ENCODE measurements around the gene PCBP3. TPM values are rescaled to one million over a fixed set of nuclear protein-coding genes. Genes with fewer than 3 reads are reported as not detected.

Gene PCBP3
- total and polyA plus RNA-seq, 2 of the 8 experiments (the other 6 are each of a cell fraction or from before 2014, with no cell fraction given), result 3.5 to 6.3 TPM

DNA sequence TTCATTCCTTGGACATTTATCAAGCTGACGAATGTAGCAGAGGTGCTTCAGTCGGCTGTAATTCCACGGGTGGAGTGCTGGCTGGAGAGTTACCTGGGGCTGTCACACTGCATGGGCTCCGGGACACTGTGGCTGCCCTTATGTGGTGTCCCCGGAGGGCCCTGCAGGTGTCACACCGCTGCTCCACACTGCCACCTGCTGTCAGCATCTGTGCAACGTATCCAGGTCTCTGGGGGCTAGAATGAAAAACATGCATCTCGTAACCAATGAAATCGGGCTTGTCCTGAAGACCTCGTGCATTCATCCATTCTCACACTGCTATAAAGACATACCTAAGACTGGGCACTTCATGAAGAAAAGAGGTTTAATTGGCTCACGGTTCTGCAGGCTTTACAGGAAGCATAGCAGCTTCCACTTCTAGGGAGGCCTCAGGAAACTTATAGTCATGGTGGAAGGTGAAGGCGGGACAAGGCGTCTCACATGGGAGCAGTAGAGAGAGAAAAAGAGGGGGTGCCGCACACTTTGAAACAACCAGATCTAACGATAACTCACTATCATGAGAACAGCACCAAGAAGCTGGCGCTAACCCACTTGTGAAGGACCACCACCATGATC lies 46.7 kb upstream of the PCBP3 start (continued):
- TF ChIP-seq, protein P1, sequence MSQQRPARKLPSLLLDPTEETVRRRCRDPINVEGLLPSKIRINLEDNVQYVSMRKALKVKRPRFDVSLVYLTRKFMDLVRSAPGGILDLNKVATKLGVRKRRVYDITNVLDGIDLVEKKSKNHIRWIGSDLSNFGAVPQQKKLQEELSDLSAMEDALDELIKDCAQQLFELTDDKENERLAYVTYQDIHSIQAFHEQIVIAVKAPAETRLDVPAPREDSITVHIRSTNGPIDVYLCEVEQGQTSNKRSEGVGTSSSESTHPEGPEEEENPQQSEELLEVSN (IDR thresholded peaks at IDR 0.05), result peak; percentile 58; the same call in 1 of the 2 replicates
- TF ChIP-seq NANOG (IDR thresholded peaks at IDR 0.05; ENCODE audit: insufficient read depth, low read depth, low read length, poor library complexity, severe bottlenecking) (no peak), CHD2 (IDR thresholded peaks at IDR 0.05; ENCODE audit: low read length) (no peak), RFX5 (IDR thresholded peaks at IDR 0.05; ENCODE audit: borderline replicate concordance, low read depth, low read length) (no peak), CREB1 (IDR thresholded peaks at IDR 0.05) (peak; percentile 54; the same call in 1 of the 2 replicates), EZH2 (IDR thresholded peaks at IDR 0.05; ENCODE audit: low read depth, low read length, severe bottlenecking) (no peak), SP1 (IDR thresholded peaks at IDR 0.05; ENCODE audit: low read depth, low read length) (no peak), HDAC6 (IDR thresholded peaks at IDR 0.05; ENCODE audit: low read depth, low read length) (no peak), HDAC2 (IDR thresholded peaks at IDR 0.05; ENCODE audit: borderline replicate concordance in 1 of 2, low read depth in 2 of 2, low read length in 2 of 2) (no peak), BCL11A (IDR thresholded peaks at IDR 0.05; ENCODE audit: low read depth in 2 of 2, low read length in 2 of 2) (no peak), BRCA1 (IDR thresholded peaks at IDR 0.05; ENCODE audit: low read depth, low read length) (no peak), TBP (IDR thresholded peaks at IDR 0.05; ENCODE audit: low read depth, low read length) (no peak), TAF1 (IDR thresholded peaks at IDR 0.05; ENCODE audit: low read depth, low read length) (no peak), SUZ12 (IDR thresholded peaks at IDR 0.05; ENCODE audit: low read length) (no peak), RNF2 (IDR thresholded peaks at IDR 0.05; ENCODE audit: borderline replicate concordance, low read depth, low read length, missing control alignments, poor library complexity, severe bottlenecking) (no peak)
- TF ChIP-seq, protein P2, sequence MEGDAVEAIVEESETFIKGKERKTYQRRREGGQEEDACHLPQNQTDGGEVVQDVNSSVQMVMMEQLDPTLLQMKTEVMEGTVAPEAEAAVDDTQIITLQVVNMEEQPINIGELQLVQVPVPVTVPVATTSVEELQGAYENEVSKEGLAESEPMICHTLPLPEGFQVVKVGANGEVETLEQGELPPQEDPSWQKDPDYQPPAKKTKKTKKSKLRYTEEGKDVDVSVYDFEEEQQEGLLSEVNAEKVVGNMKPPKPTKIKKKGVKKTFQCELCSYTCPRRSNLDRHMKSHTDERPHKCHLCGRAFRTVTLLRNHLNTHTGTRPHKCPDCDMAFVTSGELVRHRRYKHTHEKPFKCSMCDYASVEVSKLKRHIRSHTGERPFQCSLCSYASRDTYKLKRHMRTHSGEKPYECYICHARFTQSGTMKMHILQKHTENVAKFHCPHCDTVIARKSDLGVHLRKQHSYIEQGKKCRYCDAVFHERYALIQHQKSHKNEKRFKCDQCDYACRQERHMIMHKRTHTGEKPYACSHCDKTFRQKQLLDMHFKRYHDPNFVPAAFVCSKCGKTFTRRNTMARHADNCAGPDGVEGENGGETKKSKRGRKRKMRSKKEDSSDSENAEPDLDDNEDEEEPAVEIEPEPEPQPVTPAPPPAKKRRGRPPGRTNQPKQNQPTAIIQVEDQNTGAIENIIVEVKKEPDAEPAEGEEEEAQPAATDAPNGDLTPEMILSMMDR (IDR thresholded peaks at IDR 0.05; ENCODE audit: control extremely low read depth in 1 of 3, insufficient read depth in 1 of 3, low read depth in 1 of 3, low read length in 3 of 3), result peak; percentile 94 to 99 (median 96)
- TF ChIP-seq, protein P3, sequence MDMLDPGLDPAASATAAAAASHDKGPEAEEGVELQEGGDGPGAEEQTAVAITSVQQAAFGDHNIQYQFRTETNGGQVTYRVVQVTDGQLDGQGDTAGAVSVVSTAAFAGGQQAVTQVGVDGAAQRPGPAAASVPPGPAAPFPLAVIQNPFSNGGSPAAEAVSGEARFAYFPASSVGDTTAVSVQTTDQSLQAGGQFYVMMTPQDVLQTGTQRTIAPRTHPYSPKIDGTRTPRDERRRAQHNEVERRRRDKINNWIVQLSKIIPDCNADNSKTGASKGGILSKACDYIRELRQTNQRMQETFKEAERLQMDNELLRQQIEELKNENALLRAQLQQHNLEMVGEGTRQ (IDR thresholded peaks at IDR 0.05; ENCODE audit: low read length), result no peak
- TF ChIP-seq, protein P4, sequence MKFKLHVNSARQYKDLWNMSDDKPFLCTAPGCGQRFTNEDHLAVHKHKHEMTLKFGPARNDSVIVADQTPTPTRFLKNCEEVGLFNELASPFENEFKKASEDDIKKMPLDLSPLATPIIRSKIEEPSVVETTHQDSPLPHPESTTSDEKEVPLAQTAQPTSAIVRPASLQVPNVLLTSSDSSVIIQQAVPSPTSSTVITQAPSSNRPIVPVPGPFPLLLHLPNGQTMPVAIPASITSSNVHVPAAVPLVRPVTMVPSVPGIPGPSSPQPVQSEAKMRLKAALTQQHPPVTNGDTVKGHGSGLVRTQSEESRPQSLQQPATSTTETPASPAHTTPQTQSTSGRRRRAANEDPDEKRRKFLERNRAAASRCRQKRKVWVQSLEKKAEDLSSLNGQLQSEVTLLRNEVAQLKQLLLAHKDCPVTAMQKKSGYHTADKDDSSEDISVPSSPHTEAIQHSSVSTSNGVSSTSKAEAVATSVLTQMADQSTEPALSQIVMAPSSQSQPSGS (IDR thresholded peaks at IDR 0.05; ENCODE audit: low read length), result no peak
